Liver (tissue), 9 donors: Measurements from ENCODE around the gene JPT2. TPM values are rescaled to one million over a fixed set of nuclear protein-coding genes. Genes with fewer than 3 reads are reported as not detected.

Experiments
- DNase-seq: peaks from one replicate; pipeline ENCODE4 v3.0.0-alpha.2; 2017; ENCODE audit warnings: low spot score
- H3K27ac ChIP-seq, 2 donors: one replicate each; pipeline ENCODE4 v1.7.0; 2013; ENCODE audit warnings: inconsistent platforms in 2 of 2, low read length in 2 of 2, control low read depth in 1 of 2, low read depth in 1 of 2, mild to moderate bottlenecking in 1 of 2
- H3K27me3 ChIP-seq, 4 donors: one replicate each; pipeline versions ENCODE4 v1.6.1 to v1.7.0; 2013; ENCODE audit warnings: low read length in 3 of 4, inconsistent platforms in 1 of 4, mild to moderate bottlenecking in 1 of 4, moderate library complexity in 1 of 4; ENCODE audit not compliant: control insufficient read depth in 4 of 4, insufficient read depth in 4 of 4
- H3K36me3 ChIP-seq, 4 donors: one replicate each; pipeline versions ENCODE4 v1.6.1 to v1.7.0; 2013; ENCODE audit warnings: low read length in 3 of 4, mild to moderate bottlenecking in 3 of 4, low read depth in 1 of 4, moderate library complexity in 1 of 4; ENCODE audit not compliant: control insufficient read depth in 4 of 4, insufficient read depth in 3 of 4
- H3K4me1 ChIP-seq, 4 donors: one replicate each; pipeline versions ENCODE4 v1.6.1 to v1.7.0; 2013; ENCODE audit warnings: low read length in 3 of 4, mild to moderate bottlenecking in 3 of 4, moderate library complexity in 1 of 4; ENCODE audit not compliant: control insufficient read depth in 4 of 4, insufficient read depth in 4 of 4
- H3K4me3 ChIP-seq, 3 donors: one replicate each; pipeline versions ENCODE4 v1.6.1 to v1.7.0; 2013; ENCODE audit warnings: low read length in 3 of 3, control low read depth in 1 of 3, low read depth in 1 of 3, mild to moderate bottlenecking in 1 of 3
- H3K9ac ChIP-seq, 2 donors: one replicate each; pipeline ENCODE4 v1.7.0; 2013; ENCODE audit warnings: low read length in 2 of 2, mild to moderate bottlenecking in 2 of 2, moderate library complexity in 2 of 2, control low read depth in 1 of 2, low read depth in 1 of 2
- H3K9me3 ChIP-seq, 4 donors: one replicate each; pipeline versions ENCODE4 v1.6.1 to v1.7.0; 2013; ENCODE audit warnings: low read length in 3 of 4; ENCODE audit not compliant: control insufficient read depth in 4 of 4
- ATF3 ChIP-seq: IDR thresholded peaks from 2 replicates; pipeline ENCODE4 v1.6.1; 2016; ENCODE audit warnings: antibody characterized with exemption
- CTCF ChIP-seq: fragments of 150-350 bp; IDR thresholded peaks from 2 replicates; pipeline ENCODE4 v1.5.1; 2017; ENCODE audit warnings: improper control_type of control experiment, low read depth, low read length; ENCODE audit not compliant: missing input control
- EGR1 ChIP-seq, 2 donors: IDR thresholded peaks; 2 replicates each; pipeline ENCODE4 v1.6.1; 2016 to 2018; ENCODE audit warnings: antibody characterized with exemption in 2 of 2, low read depth in 2 of 2
- FOXA1 ChIP-seq: IDR thresholded peaks from 2 replicates; pipeline ENCODE4 v1.6.1; 2016; ENCODE audit warnings: antibody characterized with exemption
- FOXA2 ChIP-seq: IDR thresholded peaks from 2 replicates; pipeline ENCODE4 v1.6.1; 2016; ENCODE audit warnings: antibody characterized with exemption
- GABPA ChIP-seq, 2 donors: IDR thresholded peaks in 1 of 2; conservative IDR thresholded peaks in 1 of 2; 2 replicates each; pipeline ENCODE4 v1.6.1; 2016; ENCODE audit warnings: antibody characterized with exemption in 2 of 2, mild to moderate bottlenecking in 1 of 2, moderate library complexity in 1 of 2
- HNF4A ChIP-seq, 2 donors: conservative IDR thresholded peaks; 2 replicates each; pipeline ENCODE4 v1.6.1; 2016; ENCODE audit warnings: antibody characterized with exemption in 2 of 2, mild to moderate bottlenecking in 2 of 2
- HNF4G ChIP-seq: IDR thresholded peaks from 2 replicates; pipeline ENCODE4 v1.6.1; 2016; ENCODE audit warnings: antibody characterized with exemption
- JUND ChIP-seq, 2 donors: IDR thresholded peaks; 2 replicates each; pipeline ENCODE4 v1.6.1; 2016; ENCODE audit warnings: antibody characterized with exemption in 2 of 2
- NR2F2 ChIP-seq: IDR thresholded peaks from 2 replicates; pipeline ENCODE4 v1.6.1; 2016; ENCODE audit warnings: antibody characterized with exemption
- RAD21 ChIP-seq, 2 donors: IDR thresholded peaks; 2 replicates each; pipeline ENCODE4 v1.6.1; 2016; ENCODE audit warnings: antibody characterized with exemption in 2 of 2, mild to moderate bottlenecking in 2 of 2
- REST ChIP-seq: IDR thresholded peaks from 2 replicates; pipeline ENCODE4 v1.6.1; 2016; ENCODE audit warnings: antibody characterized with exemption, mild to moderate bottlenecking
- RXRA ChIP-seq, 2 donors: IDR thresholded peaks; 2 replicates each; pipeline ENCODE4 v1.6.1; 2017 to 2018; ENCODE audit warnings: antibody characterized with exemption in 2 of 2, mild to moderate bottlenecking in 1 of 2
- SP1 ChIP-seq: IDR thresholded peaks from 2 replicates; pipeline ENCODE4 v1.6.1; 2018; ENCODE audit warnings: antibody characterized with exemption, mild to moderate bottlenecking
- TAF1 ChIP-seq: conservative IDR thresholded peaks from 2 replicates; pipeline ENCODE4 v1.6.1; 2016; ENCODE audit warnings: antibody characterized with exemption, mild to moderate bottlenecking
- YY1 ChIP-seq: IDR thresholded peaks from 2 replicates; pipeline ENCODE4 v1.6.1; 2016; ENCODE audit warnings: antibody characterized with exemption, mild to moderate bottlenecking
- WGBS: extraction: QIAGEN DNeasy Blood & Tissue Kit; methylation state at CpG from one replicate; pipeline ENCODE4 v1.1.7; 2013; 5-methylcytosine and 5-hydroxymethylcytosine counted together
- polyA plus RNA-seq, 2 donors: library from polyadenylated mRNA; stranded (reverse) in 1 of 2; unstranded in 1 of 2; fragments of 200-250 nt in 1 of 2; fragments of >200 nt in 1 of 2; fragmentation: Nextera tagmentation in 1 of 2; extraction: Ambion mirVana in 1 of 2; gene quantifications; one replicate each; pipeline versions ENCODE4 v1.2.1 to v1.2.3, GENCODE V29; 2013 to 2015
- total RNA-seq, 2 donors: library from RNA; depleted of rRNA; stranded (reverse); fragments of >200 nt; gene quantifications; one replicate each; pipeline ENCODE4 v1.2.3, GENCODE V29; 2014
- TF ChIP-seq, protein P1 (sequence below): IDR thresholded peaks from 2 replicates; pipeline ENCODE4 v1.6.1; 2016; ENCODE audit warnings: antibody characterized with exemption
- TF ChIP-seq, protein P2 (sequence below): IDR thresholded peaks from 2 replicates; pipeline ENCODE4 v1.6.1; 2016; ENCODE audit warnings: antibody characterized with exemption
- donor health status: healthy.
- donor health status: healthy.
- donor health status: healthy.
- donor health status: healthy.
- donor health status: healthy.

The JPT2 gene
- total and polyA plus RNA-seq, 4 donors: 7.4 to 32.6 (median 28.4) TPM

- no peaks in the 10 kb centered on the region for H3K9me3 ChIP-seq
- no peak for DNase-seq
- TF ChIP-seq HNF4G (no peak), RAD21 (IDR thresholded peaks at IDR 0.05) (no peak), NR2F2 (peak; percentile 100), YY1 (no peak), ATF3 (no peak), TAF1 (no peak), REST (no peak), CTCF (no peak), SP1 (no peak), FOXA2 (no peak), RXRA (IDR thresholded peaks at IDR 0.05) (peak; percentile 81 to 98), EGR1 (IDR thresholded peaks at IDR 0.05; ENCODE audit: low read depth in 2 of 2) (no peak), GABPA (IDR thresholded peaks at IDR 0.05 in 1 of 2, conservative IDR thresholded peaks at IDR 0.05 in 1 of 2) (no peak), FOXA1 (no peak), JUND (IDR thresholded peaks at IDR 0.05) (no peak), HNF4A (conservative IDR thresholded peaks at IDR 0.05) (peak in 1 of 2 donors; percentile 55)
- TF ChIP-seq, protein P1, sequence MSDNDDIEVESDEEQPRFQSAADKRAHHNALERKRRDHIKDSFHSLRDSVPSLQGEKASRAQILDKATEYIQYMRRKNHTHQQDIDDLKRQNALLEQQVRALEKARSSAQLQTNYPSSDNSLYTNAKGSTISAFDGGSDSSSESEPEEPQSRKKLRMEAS: no peak
- TF ChIP-seq, protein P2, sequence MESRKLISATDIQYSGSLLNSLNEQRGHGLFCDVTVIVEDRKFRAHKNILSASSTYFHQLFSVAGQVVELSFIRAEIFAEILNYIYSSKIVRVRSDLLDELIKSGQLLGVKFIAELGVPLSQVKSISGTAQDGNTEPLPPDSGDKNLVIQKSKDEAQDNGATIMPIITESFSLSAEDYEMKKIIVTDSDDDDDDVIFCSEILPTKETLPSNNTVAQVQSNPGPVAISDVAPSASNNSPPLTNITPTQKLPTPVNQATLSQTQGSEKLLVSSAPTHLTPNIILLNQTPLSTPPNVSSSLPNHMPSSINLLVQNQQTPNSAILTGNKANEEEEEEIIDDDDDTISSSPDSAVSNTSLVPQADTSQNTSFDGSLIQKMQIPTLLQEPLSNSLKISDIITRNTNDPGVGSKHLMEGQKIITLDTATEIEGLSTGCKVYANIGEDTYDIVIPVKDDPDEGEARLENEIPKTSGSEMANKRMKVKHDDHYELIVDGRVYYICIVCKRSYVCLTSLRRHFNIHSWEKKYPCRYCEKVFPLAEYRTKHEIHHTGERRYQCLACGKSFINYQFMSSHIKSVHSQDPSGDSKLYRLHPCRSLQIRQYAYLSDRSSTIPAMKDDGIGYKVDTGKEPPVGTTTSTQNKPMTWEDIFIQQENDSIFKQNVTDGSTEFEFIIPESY: no peak
- H3K27me3 ChIP-seq: no peaks in the 10 kb centered on the region
- 90% methylated on average over 12 of the region's 12 CpGs for whole genome bisulfite sequencing
- no peak overlapping the region for H3K27ac ChIP-seq
- peaks cover 16 to 39% (median 25%) of the 10 kb centered on the region in 4 donors for H3K36me3 ChIP-seq
- no peak overlapping the region for H3K4me3 ChIP-seq
- no peaks in the 10 kb centered on the region for H3K4me1 ChIP-seq
- no peak overlapping the region for H3K9ac ChIP-seq
These were observed 26.7 kb upstream of the JPT2 start for GRCh38 chr16:1651094-1651973.
